NOMO-1 treated with dmso at 0.1 percent for 144 hours (cell line): ENCODE results near the gene CSAG3.
"Not testable (repeated sequence)": the region's sequence is repeated elsewhere in the genome, so short reads cannot be mapped to it uniquely, and the experiment has no call there.

Experiments used
- DNase-seq: peaks from one replicate; lab custom pipeline; 2025; ENCODE audit not compliant: unreplicated experiment; lab: John Stamatoyannopoulos, UW

Gene CSAG3

GRCh38 chrX:152758918-152759317 lies at the start of gene CSAG3:
CSAG3 (plus strand) TSS chrX:152759218.
- DNase-seq = not testable (repeated sequence)

- not testable (repeated sequence) for DNase-seq
Measured at GRCh38 chrX:152713195-152713594, 45.8 kb upstream of the CSAG3 start.

- DNase-seq = not testable (repeated sequence)
Measured at GRCh38 chrX:152713815-152714787, 44.9 kb upstream of the CSAG3 start, which contains the start of gene MAGEA2B. MAGEA2B (plus strand) TSS chrX:152714628; CDS start chrX:152717107, 2,479 bp downstream.

GRCh38 chrX:152725409-152725808 lies 33.6 kb upstream of the CSAG3 start:
- DNase-seq = no peak

- no peak for DNase-seq
Measured at GRCh38 chrX:152733261-152733975, 25.6 kb upstream of the CSAG3 start, which contains the start of the genes CSAG1 and MAGEA12. CSAG1 (minus strand) TSS chrX:152733721; CDS start chrX:152732460, 1,261 bp downstream. MAGEA12 (plus strand) TSS chrX:152733757; CDS start chrX:152736162, 2,405 bp downstream.

- DNase-seq = not testable (repeated sequence)
Measured at GRCh38 chrX:152734143-152734858, 24.7 kb upstream of the CSAG3 start.

- DNase-seq = no peak
Measured at GRCh38 chrX:152735101-152735500, 23.9 kb upstream of the CSAG3 start.

GRCh38 chrX:152735860-152736511 lies 23.0 kb upstream of the CSAG3 start:
- DNase-seq = no peak

- not testable (repeated sequence) for DNase-seq
Measured at GRCh38 chrX:152736528-152736927, 22.5 kb upstream of the CSAG3 start.

- DNase-seq = no peak
Measured at GRCh38 chrX:152738560-152738959, 20.5 kb upstream of the CSAG3 start.

GRCh38 chrX:152753686-152754650 lies 5.0 kb upstream of the CSAG3 start, which contains the start of gene MAGEA2:
MAGEA2 (minus strand) TSS chrX:152753842; CDS start chrX:152751363, 2,479 bp downstream.
- not testable (repeated sequence) for DNase-seq

- DNase-seq = not testable (repeated sequence)
Measured at GRCh38 chrX:152754871-152755270, 4.1 kb upstream of the CSAG3 start.

GRCh38 chrX:152759544-152759943 lies 526 bp downstream of the CSAG3 start:
- DNase-seq = not testable (repeated sequence)

GRCh38 chrX:152761582-152761981 lies 2.6 kb downstream of the CSAG3 start:
- DNase-seq = not testable (repeated sequence)

GRCh38 chrX:152766562-152766961 lies 7.5 kb downstream of the CSAG3 start:
- not testable (repeated sequence) for DNase-seq

- not testable (repeated sequence) for DNase-seq
Measured at GRCh38 chrX:152769549-152770289, 10.7 kb downstream of the CSAG3 start, which contains the start of gene MAGEA6. MAGEA6 (minus strand) TSS chrX:152769689; CDS start chrX:152767650, 2,039 bp downstream.

- DNase-seq = not testable (repeated sequence)
Measured at GRCh38 chrX:152787062-152787461, 28.0 kb downstream of the CSAG3 start.

GRCh38 chrX:152798945-152799344 lies 39.9 kb downstream of the CSAG3 start:
- no peak for DNase-seq
